ENCODE results near the gene HMSD. TPM values are rescaled to one million over a fixed set of nuclear protein-coding genes. Genes with fewer than 3 reads are reported as not detected.
"Not testable (repeated sequence)": the region's sequence is repeated elsewhere in the genome, so short reads cannot be mapped to it uniquely, and the experiment has no call there.

The HMSD gene
- total RNA-seq, 1 experiment from 2014 or later = 1.00 TPM

GRCh38 chr18:63930773-63931354 is 18.2 kb upstream of the HMSD start:
- Histone ChIP-seq H3K4me1 (replicated peaks) (peaks cover 5% of the 10 kb centered on the region), H3K9me3 (replicated peaks) (no peaks in the 10 kb centered on the region), H3K27me3 (replicated peaks) (no peaks in the 10 kb centered on the region), H3K4me3 (no peak overlapping the region), H3K27ac (no peak overlapping the region), H3K36me3 (no peaks in the 10 kb centered on the region)
- DNase-seq (ENCODE audit: low read depth in 1 of 2, low spot score in 2 of 2) = no peak

- H3K4me3 ChIP-seq = peak overlapping the region; percentile 39
- no peaks in the 10 kb centered on the region for H3K27me3 ChIP-seq (replicated peaks)
- H3K27ac ChIP-seq = no peak overlapping the region
- no peaks in the 10 kb centered on the region for H3K9me3 ChIP-seq (replicated peaks)
- H3K36me3 ChIP-seq = no peaks in the 10 kb centered on the region
- peak; percentile 65 to 83 for DNase-seq (ENCODE audit: low read depth in 1 of 2, low spot score in 2 of 2)
- H3K4me1 ChIP-seq (replicated peaks) = peaks cover 9% of the 10 kb centered on the region; the same call in 1 of the 2 replicates
These were observed 12.8 kb upstream of the HMSD start for GRCh38 chr18:63936156-63936931.

GRCh38 chr18:63936932-63937393 is 12.1 kb upstream of the HMSD start:
- DNase-seq (ENCODE audit: low read depth in 1 of 2, low spot score in 2 of 2) = no peak
- Histone ChIP-seq H3K36me3 (no peaks in the 10 kb centered on the region), H3K4me1 (replicated peaks) (peaks cover 9% of the 10 kb centered on the region; the same call in 1 of the 2 replicates), H3K27me3 (replicated peaks) (no peaks in the 10 kb centered on the region), H3K27ac (no peak overlapping the region), H3K9me3 (replicated peaks) (no peaks in the 10 kb centered on the region), H3K4me3 (peak overlapping the region; percentile 39)

GRCh38 chr18:63940008-63940407 is 9.1 kb upstream of the HMSD start:
- H3K4me1 ChIP-seq (replicated peaks) = peaks cover 9% of the 10 kb centered on the region; the same call in 1 of the 2 replicates
- no peak for DNase-seq (ENCODE audit: low read depth in 1 of 2, low spot score in 2 of 2)
- H3K27me3 ChIP-seq (replicated peaks) = no peaks in the 10 kb centered on the region
- no peaks in the 10 kb centered on the region for H3K9me3 ChIP-seq (replicated peaks)
- no peaks in the 10 kb centered on the region for H3K36me3 ChIP-seq
- no peak overlapping the region for H3K4me3 ChIP-seq
- no peak overlapping the region for H3K27ac ChIP-seq

GRCh38 chr18:63940543-63941050 is 8.5 kb upstream of the HMSD start:
- H3K4me1 ChIP-seq (replicated peaks); H3K4me3 ChIP-seq; H3K9me3 ChIP-seq (replicated peaks); DNase-seq (ENCODE audit: low read depth in 1 of 2, low spot score in 2 of 2); H3K27me3 ChIP-seq (replicated peaks); H3K36me3 ChIP-seq; H3K27ac ChIP-seq: not testable (repeated sequence)

- Histone ChIP-seq H3K36me3 (no peaks in the 10 kb centered on the region), H3K27ac (no peak overlapping the region), H3K9me3 (replicated peaks) (no peaks in the 10 kb centered on the region), H3K4me1 (replicated peaks) (0 out of 2 replicates have a peak, but pooled peaks cover 8% of the 10 kb centered on the region), H3K4me3 (no peak overlapping the region), H3K27me3 (replicated peaks) (no peaks in the 10 kb centered on the region)
- no peak for DNase-seq (ENCODE audit: low read depth in 1 of 2, low spot score in 2 of 2)
These were observed 1.9 kb upstream of the HMSD start for GRCh38 chr18:63947051-63947790.

GRCh38 chr18:63951302-63951705 is 2.2 kb downstream of the HMSD start:
- Histone ChIP-seq H3K27me3 (replicated peaks) (no peaks in the 10 kb centered on the region), H3K9me3 (replicated peaks) (no peaks in the 10 kb centered on the region), H3K4me1 (replicated peaks) (0 out of 2 replicates have a peak, but pooled peaks cover 8% of the 10 kb centered on the region), H3K36me3 (no peaks in the 10 kb centered on the region), H3K27ac (no peak overlapping the region), H3K4me3 (no peak overlapping the region)
- no peak for DNase-seq (ENCODE audit: low read depth in 1 of 2, low spot score in 2 of 2)

- DNase-seq (ENCODE audit: low read depth in 1 of 2, low spot score in 2 of 2) = no peak
- Histone ChIP-seq H3K27me3 (replicated peaks) (peaks cover 3% of the 10 kb centered on the region), H3K4me1 (replicated peaks) (0 out of 2 replicates have a peak, but pooled peaks cover 11% of the 10 kb centered on the region), H3K9me3 (replicated peaks) (no peaks in the 10 kb centered on the region), H3K27ac (no peak overlapping the region), H3K4me3 (no peak overlapping the region), H3K36me3 (no peaks in the 10 kb centered on the region)
These were observed 4.7 kb downstream of the HMSD start for GRCh38 chr18:63953811-63954210.

GRCh38 chr18:63956755-63957154 is 7.7 kb downstream of the HMSD start:
- H3K4me1 ChIP-seq (replicated peaks) = 0 out of 2 replicates have a peak, but pooled peaks cover 3% of the 10 kb centered on the region
- no peak overlapping the region for H3K4me3 ChIP-seq
- H3K36me3 ChIP-seq = no peaks in the 10 kb centered on the region
- no peak for DNase-seq (ENCODE audit: low read depth in 1 of 2, low spot score in 2 of 2)
- no peaks in the 10 kb centered on the region for H3K9me3 ChIP-seq (replicated peaks)
- peaks cover 5% of the 10 kb centered on the region for H3K27me3 ChIP-seq (replicated peaks)
- H3K27ac ChIP-seq = no peak overlapping the region

GRCh38 chr18:63960891-63961290 is 11.8 kb downstream of the HMSD start:
- no peak overlapping the region for H3K4me3 ChIP-seq
- H3K36me3 ChIP-seq = no peaks in the 10 kb centered on the region
- H3K27ac ChIP-seq = no peak overlapping the region
- DNase-seq (ENCODE audit: low read depth in 1 of 2, low spot score in 2 of 2) = no peak
- H3K27me3 ChIP-seq (replicated peaks) = peaks cover 5% of the 10 kb centered on the region
- H3K9me3 ChIP-seq (replicated peaks) = no peaks in the 10 kb centered on the region
- H3K4me1 ChIP-seq (replicated peaks) = 0 out of 2 replicates have a peak, but pooled peaks cover 3% of the 10 kb centered on the region

GRCh38 chr18:63961435-63961980 is 12.4 kb downstream of the HMSD start:
- Histone ChIP-seq H3K27ac (no peak overlapping the region), H3K4me3 (no peak overlapping the region), H3K4me1 (replicated peaks) (0 out of 2 replicates have a peak, but pooled peaks cover 3% of the 10 kb centered on the region), H3K36me3 (no peaks in the 10 kb centered on the region), H3K27me3 (replicated peaks) (peaks cover 5% of the 10 kb centered on the region), H3K9me3 (replicated peaks) (no peaks in the 10 kb centered on the region)
- DNase-seq (ENCODE audit: low read depth in 1 of 2, low spot score in 2 of 2) = no peak

- Histone ChIP-seq H3K27ac (no peak overlapping the region), H3K4me1 (replicated peaks) (no peaks in the 10 kb centered on the region), H3K36me3 (no peaks in the 10 kb centered on the region), H3K27me3 (replicated peaks) (peaks cover 5% of the 10 kb centered on the region), H3K9me3 (replicated peaks) (no peaks in the 10 kb centered on the region), H3K4me3 (no peak overlapping the region)
- DNase-seq (ENCODE audit: low read depth in 1 of 2, low spot score in 2 of 2) = no peak
These were observed 13.0 kb downstream of the HMSD start for GRCh38 chr18:63962137-63962536.

GRCh38 chr18:63963615-63964256 is 14.6 kb downstream of the HMSD start:
- H3K27ac ChIP-seq = no peak overlapping the region
- H3K9me3 ChIP-seq (replicated peaks) = no peaks in the 10 kb centered on the region
- no peak overlapping the region for H3K4me3 ChIP-seq
- peak; percentile 53 to 58 for DNase-seq (ENCODE audit: low read depth in 1 of 2, low spot score in 2 of 2)
- no peaks in the 10 kb centered on the region for H3K36me3 ChIP-seq
- peaks cover 3% of the 10 kb centered on the region; the same call in 1 of the 2 replicates for H3K27me3 ChIP-seq (replicated peaks)
- peaks cover 1% of the 10 kb centered on the region for H3K4me1 ChIP-seq (replicated peaks)
